ENCODE results near the gene RANGRF. TPM values are rescaled to one million over a fixed set of nuclear protein-coding genes. Genes with fewer than 3 reads are reported as not detected.

The RANGRF gene
- total RNA-seq, 2 experiments from 2014 or later, result 44.1 to 47.8 TPM

DNA sequence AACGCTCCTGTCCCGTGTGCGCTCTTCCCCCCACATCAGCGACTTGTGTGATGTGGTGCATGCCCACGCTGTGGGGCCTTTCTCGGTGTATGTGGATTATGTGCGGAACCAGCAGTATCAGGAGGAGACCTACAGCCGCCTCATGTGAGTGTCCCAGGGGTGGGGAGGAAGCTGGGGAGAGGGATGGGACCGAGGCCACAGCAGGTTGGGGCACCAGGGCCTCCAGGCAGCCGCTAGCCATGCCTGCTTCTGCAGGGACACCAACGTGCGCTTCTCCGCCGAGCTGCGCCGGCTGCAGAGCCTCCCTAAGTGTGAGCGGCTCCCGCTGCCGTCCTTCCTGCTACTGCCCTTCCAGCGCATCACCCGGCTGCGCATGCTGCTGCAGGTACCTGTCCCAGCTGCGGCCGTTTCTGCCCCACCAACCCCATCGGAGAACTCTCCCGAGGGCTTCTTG is 27.3 kb downstream of the RANGRF start:
- H3K27ac Mint-ChIP-seq, result no peak overlapping the region
- ChIA-PET CTCF (no interaction called here), POLR2A (interaction anchor here (1.3 kb wide), 1 partner anchor 142 kb away, joined by 3 read pairs; no protein-coding TSS in a partner anchor)
- no peak for ATAC-seq
- H3K4me3 Mint-ChIP-seq, result no peak overlapping the region
- H3K27me3 Mint-ChIP-seq, result peaks cover 3% of the 10 kb centered on the region
- no peaks in the 10 kb centered on the region for H3K9me3 Mint-ChIP-seq
- intact Hi-C loops (cut with micrococcal nuclease), result no loop called here
- H3K36me3 Mint-ChIP-seq (ENCODE audit: low read depth), result no peaks in the 10 kb centered on the region
- no peak for DNase-seq
- H3K4me1 Mint-ChIP-seq (ENCODE audit: low read depth), result no peaks in the 10 kb centered on the region
- TF ChIP-seq, protein P1, sequence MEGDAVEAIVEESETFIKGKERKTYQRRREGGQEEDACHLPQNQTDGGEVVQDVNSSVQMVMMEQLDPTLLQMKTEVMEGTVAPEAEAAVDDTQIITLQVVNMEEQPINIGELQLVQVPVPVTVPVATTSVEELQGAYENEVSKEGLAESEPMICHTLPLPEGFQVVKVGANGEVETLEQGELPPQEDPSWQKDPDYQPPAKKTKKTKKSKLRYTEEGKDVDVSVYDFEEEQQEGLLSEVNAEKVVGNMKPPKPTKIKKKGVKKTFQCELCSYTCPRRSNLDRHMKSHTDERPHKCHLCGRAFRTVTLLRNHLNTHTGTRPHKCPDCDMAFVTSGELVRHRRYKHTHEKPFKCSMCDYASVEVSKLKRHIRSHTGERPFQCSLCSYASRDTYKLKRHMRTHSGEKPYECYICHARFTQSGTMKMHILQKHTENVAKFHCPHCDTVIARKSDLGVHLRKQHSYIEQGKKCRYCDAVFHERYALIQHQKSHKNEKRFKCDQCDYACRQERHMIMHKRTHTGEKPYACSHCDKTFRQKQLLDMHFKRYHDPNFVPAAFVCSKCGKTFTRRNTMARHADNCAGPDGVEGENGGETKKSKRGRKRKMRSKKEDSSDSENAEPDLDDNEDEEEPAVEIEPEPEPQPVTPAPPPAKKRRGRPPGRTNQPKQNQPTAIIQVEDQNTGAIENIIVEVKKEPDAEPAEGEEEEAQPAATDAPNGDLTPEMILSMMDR (IDR thresholded peaks at IDR 0.05), result no peak

DNA sequence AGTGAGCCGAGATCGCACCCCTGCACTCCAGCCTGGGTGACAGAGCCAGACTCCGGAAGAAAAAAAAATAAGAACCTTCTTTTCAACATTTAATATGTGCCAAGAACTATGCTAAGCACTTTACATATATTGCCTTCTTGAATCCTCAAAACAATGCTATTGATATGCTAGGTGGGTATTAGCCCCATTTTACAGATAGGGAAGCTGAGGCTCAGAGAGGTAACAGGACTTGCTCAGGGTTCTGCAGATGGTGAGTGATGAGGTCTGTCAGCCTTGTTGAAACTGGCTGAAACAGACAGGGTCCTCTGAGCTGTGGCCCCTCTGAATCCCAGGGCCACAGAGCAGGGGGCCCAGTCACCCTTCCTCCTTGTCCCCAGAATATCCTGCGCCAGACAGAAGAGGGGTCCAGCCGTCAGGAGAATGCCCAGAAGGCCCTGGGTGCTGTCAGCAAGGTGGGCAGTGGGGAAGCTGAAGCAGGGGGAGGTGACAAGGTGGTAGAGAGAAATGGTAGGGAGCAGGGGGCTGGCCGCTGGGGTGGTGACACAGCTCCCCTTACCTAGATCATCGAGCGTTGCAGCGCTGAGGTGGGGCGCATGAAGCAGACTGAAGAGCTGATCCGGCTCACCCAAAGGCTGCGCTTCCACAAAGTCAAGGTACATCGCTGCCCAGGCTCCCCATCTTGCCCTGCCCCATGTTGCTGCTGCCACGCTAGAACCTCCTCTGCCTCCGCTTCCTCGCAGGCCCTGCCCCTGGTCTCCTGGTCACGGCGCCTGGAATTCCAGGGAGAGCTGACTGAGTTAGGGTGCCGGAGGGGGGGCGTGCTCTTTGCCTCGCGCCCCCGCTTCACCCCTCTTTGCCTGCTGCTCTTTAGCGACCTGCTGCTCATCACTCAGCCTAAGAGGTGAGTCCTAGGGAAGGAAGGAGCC is 29.8 kb downstream of the RANGRF start:
- no peak overlapping the region for H3K4me3 Mint-ChIP-seq
- POLR2A ChIA-PET, result interaction anchor here (0.9 to 1.1 kb wide), 2 partner anchors 8 to 61 kb away, joined by 3 to 4 read pairs; no protein-coding TSS in a partner anchor
- TF ChIP-seq, protein P1 (IDR thresholded peaks at IDR 0.05), result no peak
- CTCF ChIA-PET, result interaction anchor here (1.2 to 2.0 kb wide), 3 partner anchors 23 to 224 kb away, joined by 3 to 4 read pairs (median 4); partner anchors contain the start of gene SLC25A35
- ATAC-seq (no peak), DNase-seq (no peak)
- peaks cover 3% of the 10 kb centered on the region for H3K27me3 Mint-ChIP-seq
- intact Hi-C loops (cut with micrococcal nuclease), result no loop called here
- H3K36me3 Mint-ChIP-seq (ENCODE audit: low read depth), result no peaks in the 10 kb centered on the region
- H3K27ac Mint-ChIP-seq, result no peak overlapping the region
- H3K4me1 Mint-ChIP-seq (ENCODE audit: low read depth), result no peaks in the 10 kb centered on the region
- H3K9me3 Mint-ChIP-seq, result no peaks in the 10 kb centered on the region

DNA sequence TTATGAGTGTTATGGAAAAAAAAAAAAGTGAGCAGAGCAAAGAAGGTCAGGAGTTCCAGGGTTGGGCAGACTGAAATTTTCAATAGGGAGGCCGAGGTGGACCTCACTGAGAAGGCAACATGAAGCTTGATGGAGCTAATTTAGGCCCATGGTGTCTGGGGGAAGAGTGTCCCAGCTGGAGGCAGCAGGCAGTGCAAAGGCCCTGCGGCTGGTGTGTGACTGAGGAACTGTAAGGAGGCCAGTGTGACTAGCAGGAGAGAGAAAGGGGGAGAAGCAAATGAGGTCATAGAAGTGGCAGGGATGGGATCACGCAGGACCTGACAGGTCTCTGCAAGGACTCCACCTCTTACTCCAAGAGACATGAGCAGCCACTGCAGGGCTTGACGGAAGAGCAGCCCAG is 31.8 kb downstream of the RANGRF start:
- CTCF ChIA-PET, result no interaction called here
- no peak for DNase-seq
- POLR2A ChIA-PET, result no interaction called here
- Mint-ChIP-seq H3K36me3 (ENCODE audit: low read depth) (no peaks in the 10 kb centered on the region), H3K4me1 (ENCODE audit: low read depth) (no peaks in the 10 kb centered on the region), H3K4me3 (no peak overlapping the region), H3K9me3 (no peaks in the 10 kb centered on the region), H3K27ac (no peak overlapping the region), H3K27me3 (peaks cover 12% of the 10 kb centered on the region)
- intact Hi-C loops (cut with micrococcal nuclease), result no loop called here
- TF ChIP-seq, protein P1 (IDR thresholded peaks at IDR 0.05), result no peak
- no peak for ATAC-seq

DNA sequence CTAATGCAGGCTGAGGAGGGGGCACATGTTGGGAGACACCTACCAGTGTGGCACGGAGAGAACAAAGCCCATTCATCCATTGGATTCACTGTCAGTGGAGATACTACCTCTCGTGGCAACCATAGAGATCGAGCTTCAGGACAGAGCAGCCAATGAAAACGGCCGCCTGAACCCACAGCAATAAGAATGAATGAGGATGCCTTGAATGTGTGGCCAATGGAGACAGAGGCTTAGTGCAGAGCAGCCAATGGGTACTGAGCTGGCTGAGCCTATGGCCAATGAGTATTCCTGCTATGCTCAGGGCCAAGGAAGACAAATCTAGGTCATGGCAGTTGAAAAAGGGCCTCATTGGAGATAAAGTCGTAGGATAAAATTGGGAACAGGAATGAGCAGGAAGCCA is 32.5 kb downstream of the RANGRF start:
- intact Hi-C loops (cut with micrococcal nuclease), result no loop called here

More for the DNA sequence above, 32.5 kb downstream of the RANGRF start:
- Mint-ChIP-seq H3K27ac (no peak overlapping the region), H3K27me3 (peaks cover 18% of the 10 kb centered on the region), H3K4me3 (no peak overlapping the region), H3K4me1 (ENCODE audit: low read depth) (peaks cover 4% of the 10 kb centered on the region), H3K9me3 (no peaks in the 10 kb centered on the region), H3K36me3 (ENCODE audit: low read depth) (no peaks in the 10 kb centered on the region)
- TF ChIP-seq, protein P1 (IDR thresholded peaks at IDR 0.05), result no peak
- DNase-seq (no peak), ATAC-seq (no peak)
- ChIA-PET POLR2A (no interaction called here), CTCF (no interaction called here)

All from activated CD8-positive, alpha-beta T cell treated with anti-CD3 and anti-CD28 coated beads for 36 hours (primary cell).